VCaP (cell line): ENCODE results near the gene FAF1.

ENCODE experiments used
- H3K27ac ChIP-seq: fragments of 450-650 bp; 2 replicates; pipeline ENCODE4 v1.5.1; 2017
- CTCF ChIP-seq: fragments of 450-650 bp; conservative IDR thresholded peaks from 2 replicates; pipeline ENCODE4 v1.5.1; 2017; ENCODE audit warnings: mild to moderate bottlenecking, moderate library complexity

FAF1 gene

GRCh38 chr1:50424045-50424883, 535.8 kb downstream of the FAF1 start:
- H3K27ac ChIP-seq = no peak overlapping the region
- no peak for TF ChIP-seq CTCF

DNA sequence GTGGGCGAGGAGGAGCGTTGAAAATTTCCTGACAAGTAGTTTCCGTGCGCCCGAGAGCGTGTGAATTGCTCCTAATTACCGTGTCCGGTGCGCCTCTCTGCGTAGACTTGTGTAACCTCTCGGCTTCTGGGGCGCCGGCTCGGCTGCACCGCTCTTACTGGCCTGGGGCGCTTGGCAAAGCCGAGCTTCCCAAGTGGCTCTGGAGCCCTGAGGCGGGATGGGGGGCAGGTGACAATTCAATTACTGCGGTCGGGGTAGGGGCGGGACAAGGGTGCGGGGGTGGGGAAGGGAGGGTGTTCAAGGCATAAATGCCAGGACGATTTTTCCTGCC, 536.4 kb downstream of the FAF1 start:
- TF ChIP-seq CTCF = no peak
- H3K27ac ChIP-seq = no peak overlapping the region

DNA sequence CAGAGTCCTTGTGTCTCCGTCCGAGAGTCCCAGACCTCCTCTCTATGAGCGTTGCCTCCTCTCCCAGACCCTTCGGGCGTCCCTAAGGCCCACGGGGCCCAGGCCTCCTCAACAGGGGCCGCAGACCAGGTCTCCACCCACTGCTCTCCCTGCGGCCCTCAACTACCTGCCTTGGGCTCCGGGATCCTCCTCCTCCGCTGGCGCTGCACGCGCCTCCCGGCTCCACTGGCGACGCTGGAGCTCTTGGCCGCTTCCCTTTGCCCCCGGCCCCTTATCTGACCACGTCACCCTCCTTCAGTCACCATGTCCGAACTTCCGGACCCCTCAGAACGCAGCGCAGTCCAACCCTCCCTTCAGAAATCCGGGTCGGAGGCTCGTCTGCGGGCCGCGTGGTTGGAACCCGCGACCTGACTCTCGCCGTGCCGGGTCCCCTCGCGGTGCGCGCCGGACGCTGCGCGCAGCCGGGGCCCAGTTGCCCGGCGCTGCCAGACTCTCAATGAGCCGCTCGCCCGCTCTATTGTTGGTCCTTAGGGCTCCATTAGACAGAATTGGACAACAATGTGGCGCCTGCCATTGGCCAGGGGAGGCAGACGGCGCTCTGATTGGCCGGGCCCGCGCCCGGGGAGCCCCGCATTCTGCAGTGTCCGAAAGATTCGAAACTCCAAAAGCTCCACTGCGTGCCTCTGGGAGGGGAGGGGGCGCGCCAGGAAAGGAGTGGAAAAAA, 537.0 kb downstream of the FAF1 start, which contains the start of gene DMRTA2:
Gene DMRTA2 (minus strand): TSS at position 498 of the 724 bp plus-strand sequence. CDS start 1,907 bp downstream, outside the sequence.
- TF ChIP-seq CTCF = no peak
- no peak within 1 kb of the TSS for H3K27ac ChIP-seq

DNA sequence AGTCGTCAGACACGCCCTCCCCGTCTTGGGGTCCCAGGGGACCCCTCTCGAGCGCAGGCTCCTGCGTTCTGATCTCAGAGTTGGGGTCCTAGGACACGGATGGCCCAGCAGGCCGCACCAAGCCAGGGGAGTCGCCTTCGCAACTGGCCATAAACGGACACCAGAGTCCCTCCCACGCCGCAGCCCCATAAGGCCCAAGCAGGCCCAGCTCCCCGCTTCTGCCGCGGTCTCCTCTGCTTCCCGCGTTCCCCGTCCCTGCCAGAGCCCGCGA, 537.5 kb downstream of the FAF1 start:
- H3K27ac ChIP-seq = no peak overlapping the region
- TF ChIP-seq CTCF = no peak

DNA sequence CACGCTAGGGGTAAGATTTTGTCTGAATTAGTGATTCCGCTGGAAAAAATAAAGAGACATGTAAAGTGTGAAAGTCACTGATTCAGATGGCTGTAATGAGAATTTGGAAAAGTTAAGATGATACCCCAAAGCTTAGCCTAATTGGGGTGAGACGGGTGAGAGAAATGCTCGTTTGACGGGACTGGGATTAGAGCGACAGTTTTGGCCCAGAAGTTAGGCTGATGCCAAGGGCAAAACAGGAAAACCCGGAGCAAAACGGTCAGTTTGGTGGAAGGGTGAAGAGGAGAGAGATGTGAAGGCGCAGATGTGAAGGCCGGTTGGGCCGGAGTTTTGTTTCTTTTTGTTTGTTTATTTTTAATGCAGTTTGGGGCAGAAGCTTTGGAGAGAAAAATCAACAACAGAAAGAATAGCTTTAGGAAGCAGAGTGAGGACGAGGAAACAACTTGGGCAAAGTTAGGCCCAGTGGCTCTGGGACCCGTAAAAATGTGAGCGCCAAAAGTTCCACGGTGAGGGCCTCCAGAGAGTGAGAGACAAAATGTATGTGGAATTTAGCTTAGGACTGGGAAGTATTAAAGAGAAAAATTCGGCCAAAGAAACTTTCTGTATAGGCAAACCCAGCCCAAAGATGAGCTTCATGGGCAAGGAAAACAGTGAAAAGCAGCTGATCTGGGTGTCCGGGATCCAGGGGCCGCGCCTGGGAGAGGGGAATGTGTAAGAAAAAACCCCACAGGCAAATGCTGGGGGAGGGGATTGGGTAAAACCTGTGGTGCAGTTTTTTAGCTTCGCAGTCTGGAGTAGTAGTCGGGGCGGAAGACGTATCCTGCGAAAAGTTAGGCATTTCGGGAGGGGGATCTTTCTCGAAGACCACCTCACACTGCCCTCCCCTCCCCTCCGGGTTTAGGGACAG, 538.0 kb downstream of the FAF1 start:
- no peak overlapping the region for H3K27ac ChIP-seq
- TF ChIP-seq CTCF = no peak

DNA sequence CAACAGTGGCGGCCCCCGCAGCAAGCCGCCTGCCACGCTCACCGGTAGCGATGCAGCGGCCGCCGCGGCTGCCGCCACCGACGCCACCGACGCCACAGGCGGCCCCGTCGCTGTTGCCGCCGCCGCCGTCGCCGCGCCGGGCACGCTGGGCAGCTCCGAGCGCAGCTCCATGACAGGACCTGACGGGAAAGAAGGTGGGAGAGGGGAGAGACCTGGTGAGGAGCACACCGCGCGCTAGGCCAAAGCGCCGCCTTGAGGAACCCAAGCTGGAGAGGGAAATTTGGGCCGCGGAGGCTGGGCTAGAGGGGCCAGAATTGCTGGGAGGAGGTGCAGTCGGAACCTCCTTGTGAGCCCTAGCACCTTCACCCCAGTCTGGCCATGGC, 538.7 kb downstream of the FAF1 start:
- TF ChIP-seq CTCF = no peak
- no peak overlapping the region for H3K27ac ChIP-seq

DNA sequence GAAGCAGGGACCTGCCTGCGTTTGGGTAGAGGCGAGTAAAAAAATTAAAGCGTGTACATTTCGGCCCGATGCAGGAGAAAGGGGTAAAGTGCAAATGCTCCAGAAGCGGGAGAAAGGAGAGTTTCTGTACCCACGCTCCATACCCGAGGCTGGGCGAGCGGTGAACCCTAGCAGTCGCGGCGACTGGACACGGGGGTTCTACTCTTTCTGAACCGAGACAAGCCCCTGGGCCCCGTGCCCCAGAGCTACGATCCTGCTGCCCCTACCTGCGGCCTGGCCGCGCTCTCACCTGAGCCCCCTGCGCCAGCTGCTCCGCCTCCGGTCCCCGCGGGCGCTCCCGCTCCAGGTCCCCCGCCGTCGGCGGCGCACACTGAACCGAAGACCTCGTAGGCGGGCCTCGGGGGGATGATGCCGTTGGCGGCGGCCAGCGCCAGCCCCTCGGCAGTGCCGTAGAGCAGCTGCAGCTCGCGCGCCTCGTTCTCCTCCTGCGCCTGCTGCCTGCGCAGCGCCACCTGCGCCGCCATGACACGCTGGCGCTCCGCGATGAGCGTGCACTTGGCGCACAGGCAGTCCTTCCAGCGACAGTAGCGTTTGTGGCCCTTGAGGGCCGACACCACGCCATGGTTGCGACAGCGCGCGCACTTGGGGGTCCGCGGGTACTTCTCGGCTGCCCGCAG, 539.2 kb downstream of the FAF1 start:
- no peak for TF ChIP-seq CTCF
- H3K27ac ChIP-seq = no peak overlapping the region
